Glutamatergic neuron (in vitro differentiated cells): ENCODE data around the gene TESK2. TPM values are rescaled to one million over a fixed set of nuclear protein-coding genes. Genes with fewer than 3 reads are reported as not detected.

ENCODE experiments used
- DNase-seq: peaks from one replicate; pipeline ENCODE4 v3.0.0; 2022
- H3K27ac Mint-ChIP-seq: one replicate; pipeline ENCODE4 v1.8.0; 2020; ENCODE audit warnings: mild to moderate bottlenecking, mixed read lengths, inconsistent platforms; ENCODE audit not compliant: unreplicated experiment
- H3K27me3 Mint-ChIP-seq: one replicate; pipeline ENCODE4 v1.8.0; 2020; ENCODE audit warnings: mild to moderate bottlenecking, moderate library complexity, mixed read lengths, inconsistent platforms; ENCODE audit not compliant: unreplicated experiment
- H3K36me3 Mint-ChIP-seq: one replicate; pipeline ENCODE4 v1.8.0; 2020; ENCODE audit warnings: mild to moderate bottlenecking, mixed read lengths, inconsistent platforms; ENCODE audit not compliant: unreplicated experiment
- H3K4me1 Mint-ChIP-seq: one replicate; pipeline ENCODE4 v1.8.0; 2020; ENCODE audit warnings: mild to moderate bottlenecking, low read depth, mixed read lengths, inconsistent platforms; ENCODE audit not compliant: unreplicated experiment
- H3K4me3 Mint-ChIP-seq: one replicate; pipeline ENCODE4 v1.8.0; 2020; ENCODE audit warnings: mild to moderate bottlenecking, mixed read lengths, inconsistent platforms; ENCODE audit not compliant: unreplicated experiment
- H3K9me3 Mint-ChIP-seq: one replicate; pipeline ENCODE4 v1.8.0; 2020; ENCODE audit warnings: mild to moderate bottlenecking, moderate library complexity, mixed read lengths, inconsistent platforms; ENCODE audit not compliant: unreplicated experiment
- total RNA-seq: library from RNA; stranded (reverse); fragmentation: NEBNext Ultra II Directional; extraction: Animal tissue kit (Norgen Biotek cat#: 25700); gene quantifications from one replicate; pipeline ENCODE4 v1.2.1, GENCODE V29; 2021; ENCODE audit not compliant: unreplicated experiment
- TF ChIP-seq, protein P1 (sequence below): fragments of 200-600 bp; sonication (generic); IDR thresholded peaks from one replicate; pipeline ENCODE4 v1.5.0; 2021; ENCODE audit not compliant: partially characterized antibody, unreplicated experiment

The TESK2 gene
- total RNA-seq, 1 donor from 2014 or later: 3.3 TPM

DNA sequence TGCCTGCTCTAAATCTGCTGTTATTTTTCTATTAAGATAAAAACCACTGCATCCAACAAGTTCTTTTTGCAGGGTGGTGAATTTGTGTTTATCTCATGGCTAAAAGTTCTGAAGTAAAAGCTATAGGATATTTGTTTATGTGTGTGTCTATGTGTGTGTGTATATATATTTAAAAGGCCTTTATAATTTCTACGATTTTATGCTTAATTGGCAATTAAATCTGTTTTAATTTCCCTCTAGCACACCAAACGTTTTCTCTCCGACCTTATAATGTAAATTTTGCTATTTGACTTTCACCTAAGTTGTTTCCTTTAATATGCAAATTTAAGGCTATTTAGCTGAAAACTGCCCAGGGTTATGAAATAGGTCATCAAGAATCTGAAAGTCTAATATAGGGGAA lies 184.1 kb downstream of the TESK2 start:
- Mint-ChIP-seq H3K4me3 (no peak overlapping the region), H3K36me3 (no peaks in the 10 kb centered on the region), H3K27me3 (peaks cover 2% of the 10 kb centered on the region), H3K27ac (no peak overlapping the region), H3K4me1 (peaks cover 2% of the 10 kb centered on the region), H3K9me3 (peaks cover 3% of the 10 kb centered on the region)
- TF ChIP-seq, protein P1, sequence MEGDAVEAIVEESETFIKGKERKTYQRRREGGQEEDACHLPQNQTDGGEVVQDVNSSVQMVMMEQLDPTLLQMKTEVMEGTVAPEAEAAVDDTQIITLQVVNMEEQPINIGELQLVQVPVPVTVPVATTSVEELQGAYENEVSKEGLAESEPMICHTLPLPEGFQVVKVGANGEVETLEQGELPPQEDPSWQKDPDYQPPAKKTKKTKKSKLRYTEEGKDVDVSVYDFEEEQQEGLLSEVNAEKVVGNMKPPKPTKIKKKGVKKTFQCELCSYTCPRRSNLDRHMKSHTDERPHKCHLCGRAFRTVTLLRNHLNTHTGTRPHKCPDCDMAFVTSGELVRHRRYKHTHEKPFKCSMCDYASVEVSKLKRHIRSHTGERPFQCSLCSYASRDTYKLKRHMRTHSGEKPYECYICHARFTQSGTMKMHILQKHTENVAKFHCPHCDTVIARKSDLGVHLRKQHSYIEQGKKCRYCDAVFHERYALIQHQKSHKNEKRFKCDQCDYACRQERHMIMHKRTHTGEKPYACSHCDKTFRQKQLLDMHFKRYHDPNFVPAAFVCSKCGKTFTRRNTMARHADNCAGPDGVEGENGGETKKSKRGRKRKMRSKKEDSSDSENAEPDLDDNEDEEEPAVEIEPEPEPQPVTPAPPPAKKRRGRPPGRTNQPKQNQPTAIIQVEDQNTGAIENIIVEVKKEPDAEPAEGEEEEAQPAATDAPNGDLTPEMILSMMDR: no peak
- DNase-seq: no peak

DNA sequence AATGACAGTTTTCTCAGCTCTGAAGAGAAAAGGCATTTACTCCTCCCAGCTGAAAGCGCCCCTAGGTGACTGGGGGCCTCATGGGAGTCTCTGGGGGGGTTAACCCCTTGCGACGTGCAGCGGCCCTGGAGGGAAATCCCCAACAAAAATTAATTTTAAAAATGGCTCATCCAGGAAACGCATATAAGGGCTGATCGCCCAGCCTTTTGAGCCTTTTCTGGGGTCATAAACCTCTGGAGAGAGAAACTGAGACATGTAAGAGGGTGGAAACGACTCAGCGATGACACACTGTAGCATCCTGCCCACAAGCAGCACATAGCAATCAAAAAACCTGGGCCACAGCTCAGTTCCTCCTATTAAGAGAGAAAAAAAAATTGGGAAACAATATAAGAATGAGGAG lies 184.6 kb downstream of the TESK2 start:
- Mint-ChIP-seq H3K4me1 (peaks cover 2% of the 10 kb centered on the region), H3K27ac (no peak overlapping the region), H3K27me3 (peaks cover 2% of the 10 kb centered on the region), H3K36me3 (no peaks in the 10 kb centered on the region), H3K9me3 (peaks cover 3% of the 10 kb centered on the region), H3K4me3 (no peak overlapping the region)
- TF ChIP-seq, protein P1: no peak
- DNase-seq: no peak

DNA sequence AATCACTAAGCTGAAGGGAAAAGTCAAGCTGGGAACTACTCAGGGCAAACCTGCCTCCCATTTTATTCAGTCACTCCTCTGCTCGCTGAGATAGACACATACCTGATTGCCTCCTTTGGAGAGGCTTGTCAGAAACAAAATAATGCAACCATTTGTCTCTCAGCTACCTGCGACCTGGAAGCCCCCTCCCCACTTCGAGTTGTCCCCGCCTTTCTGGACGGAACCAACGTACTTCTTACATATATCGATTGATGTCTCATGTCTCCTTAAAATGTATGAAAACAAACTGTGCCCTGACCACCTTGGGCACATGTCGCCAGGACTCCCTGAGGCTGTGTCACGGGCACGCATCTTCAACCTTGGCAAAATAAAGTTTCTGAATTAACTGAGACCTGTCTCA lies 185.7 kb downstream of the TESK2 start:
- no peaks in the 10 kb centered on the region for H3K36me3 Mint-ChIP-seq
- peak overlapping the region; percentile 54 for H3K4me3 Mint-ChIP-seq
- peaks cover 2% of the 10 kb centered on the region for H3K27me3 Mint-ChIP-seq
- no peak for DNase-seq
- H3K27ac Mint-ChIP-seq: peak overlapping the region; percentile 86
- TF ChIP-seq, protein P1: no peak
- peaks cover 2% of the 10 kb centered on the region for H3K4me1 Mint-ChIP-seq
- peaks cover 3% of the 10 kb centered on the region for H3K9me3 Mint-ChIP-seq

DNA sequence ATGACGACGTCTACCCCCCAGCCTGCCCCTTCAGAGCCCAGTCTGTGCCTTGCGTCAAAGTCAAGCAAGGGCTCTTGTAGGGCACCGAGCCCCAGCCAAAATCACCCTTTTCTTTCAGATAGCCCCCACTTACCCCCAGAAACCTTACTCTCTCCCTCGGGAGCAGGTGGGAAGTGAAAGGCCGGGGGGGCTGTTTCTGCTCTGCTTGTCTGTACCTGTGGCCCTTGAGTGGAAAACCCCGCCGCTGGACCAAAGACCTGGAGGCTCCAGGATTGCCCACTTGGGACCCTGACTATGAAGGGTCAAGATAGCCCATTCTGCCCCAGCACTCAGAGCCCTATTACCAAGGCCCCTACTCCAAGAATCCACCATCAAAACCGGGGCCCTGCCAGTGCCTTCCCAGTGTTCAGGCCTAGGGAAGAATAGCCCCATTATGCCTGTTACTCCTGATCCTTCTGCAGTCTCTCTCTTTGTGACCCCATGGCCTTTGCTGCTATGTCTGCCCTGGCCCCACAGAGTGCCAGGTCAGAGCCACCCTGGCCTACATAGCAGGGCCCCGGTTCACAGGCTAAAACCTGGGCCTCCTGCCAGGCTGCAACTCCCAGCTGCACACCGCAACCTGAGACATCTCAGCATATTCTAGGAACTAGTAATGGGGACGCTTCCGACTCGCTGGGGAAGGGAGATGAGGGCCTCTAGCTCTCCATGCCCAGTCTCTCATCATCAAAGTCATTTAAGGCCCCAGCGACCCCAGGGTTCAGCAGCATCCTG lies 186.5 kb downstream of the TESK2 start:
- H3K9me3 Mint-ChIP-seq: peaks cover 3% of the 10 kb centered on the region
- H3K27me3 Mint-ChIP-seq: peaks cover 2% of the 10 kb centered on the region
- peak overlapping the region; percentile 88 for H3K4me3 Mint-ChIP-seq
- TF ChIP-seq, protein P1: no peak
- no peak for DNase-seq
- H3K27ac Mint-ChIP-seq: peak overlapping the region; percentile 86
- no peaks in the 10 kb centered on the region for H3K36me3 Mint-ChIP-seq
- H3K4me1 Mint-ChIP-seq: peaks cover 2% of the 10 kb centered on the region

DNA sequence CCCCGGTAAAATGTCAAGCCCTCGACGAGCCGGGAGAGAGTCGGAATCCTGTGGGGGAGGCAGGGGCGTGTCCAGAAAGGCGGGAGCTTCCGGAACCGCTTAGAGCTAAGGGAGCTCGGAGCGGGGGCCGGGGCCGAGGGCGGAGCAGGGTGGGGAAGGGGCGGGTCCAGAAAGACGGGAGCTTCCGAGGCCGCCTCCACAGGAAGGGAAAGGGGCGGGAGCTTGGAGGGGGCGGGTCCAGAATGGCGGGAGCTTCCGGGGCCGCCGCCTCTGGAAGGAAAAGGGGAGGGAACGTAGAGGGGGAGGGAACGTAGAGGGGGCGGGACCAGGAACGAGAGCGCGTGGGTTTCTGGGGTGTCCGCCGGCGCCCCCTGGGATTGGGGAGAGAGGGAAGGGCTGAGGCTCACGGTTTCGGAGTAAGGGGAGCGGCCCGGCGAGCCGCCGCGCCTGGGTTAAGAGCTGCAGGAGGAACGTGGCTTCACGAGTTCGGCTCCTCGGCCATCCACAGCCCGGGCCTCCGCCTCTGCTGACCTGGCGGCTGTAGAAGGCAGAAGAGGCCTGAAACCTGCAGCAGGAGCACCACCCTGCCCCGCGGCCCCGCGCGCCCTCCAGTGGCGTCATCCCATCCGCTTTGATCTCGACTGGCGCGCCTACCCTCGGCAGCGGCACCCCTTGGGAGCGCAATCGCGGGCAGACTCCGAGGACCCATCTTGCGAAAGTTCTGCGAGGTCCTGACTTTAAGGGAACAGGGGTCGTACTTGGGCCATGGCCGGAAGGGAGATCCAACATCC lies 187.2 kb downstream of the TESK2 start:
- peak overlapping the region; percentile 90 for H3K4me3 Mint-ChIP-seq
- peak; percentile 98 for DNase-seq

More for the DNA sequence above, 187.2 kb downstream of the TESK2 start:
- peaks cover 3% of the 10 kb centered on the region for H3K9me3 Mint-ChIP-seq
- H3K27me3 Mint-ChIP-seq: peaks cover 2% of the 10 kb centered on the region
- TF ChIP-seq, protein P1: peak; percentile 55
- peaks cover 2% of the 10 kb centered on the region for H3K4me1 Mint-ChIP-seq
- H3K27ac Mint-ChIP-seq: peak overlapping the region; percentile 86
- no peaks in the 10 kb centered on the region for H3K36me3 Mint-ChIP-seq
